GM06990 (cell line): ENCODE measurements around the gene CINP.
"Not testable (repeated sequence)": the region's sequence is repeated elsewhere in the genome, so short reads cannot be mapped to it uniquely, and the experiment has no call there.

Experiments used
- DNase-seq: peaks from one replicate; pipeline ENCODE4 v3.0.0-alpha.2; 2011; ENCODE audit not compliant: insufficient read length; ENCODE audit errors: extremely low read depth
- H3K27me3 ChIP-seq: replicated peaks from 2 replicates; pipeline ENCODE4 v1.6.0; 2011; ENCODE audit warnings: low read length; ENCODE audit not compliant: control insufficient read depth, insufficient read depth
- H3K36me3 ChIP-seq: 2 replicates; pipeline ENCODE4 v1.5.1; 2011; ENCODE audit warnings: low read length; ENCODE audit not compliant: control insufficient read depth, insufficient read depth
- H3K4me3 ChIP-seq: replicated peaks from 2 replicates; pipeline ENCODE4 v1.5.1; 2011; ENCODE audit warnings: low read depth, mild to moderate bottlenecking, control low read depth, low read length
- CTCF ChIP-seq: IDR thresholded peaks from 2 replicates; pipeline ENCODE4 v1.5.1; 2011; ENCODE audit warnings: low read length, control low read depth, mild to moderate bottlenecking, inconsistent platforms; ENCODE audit not compliant: insufficient read depth, poor library complexity, severe bottlenecking

CINP gene

DNA sequence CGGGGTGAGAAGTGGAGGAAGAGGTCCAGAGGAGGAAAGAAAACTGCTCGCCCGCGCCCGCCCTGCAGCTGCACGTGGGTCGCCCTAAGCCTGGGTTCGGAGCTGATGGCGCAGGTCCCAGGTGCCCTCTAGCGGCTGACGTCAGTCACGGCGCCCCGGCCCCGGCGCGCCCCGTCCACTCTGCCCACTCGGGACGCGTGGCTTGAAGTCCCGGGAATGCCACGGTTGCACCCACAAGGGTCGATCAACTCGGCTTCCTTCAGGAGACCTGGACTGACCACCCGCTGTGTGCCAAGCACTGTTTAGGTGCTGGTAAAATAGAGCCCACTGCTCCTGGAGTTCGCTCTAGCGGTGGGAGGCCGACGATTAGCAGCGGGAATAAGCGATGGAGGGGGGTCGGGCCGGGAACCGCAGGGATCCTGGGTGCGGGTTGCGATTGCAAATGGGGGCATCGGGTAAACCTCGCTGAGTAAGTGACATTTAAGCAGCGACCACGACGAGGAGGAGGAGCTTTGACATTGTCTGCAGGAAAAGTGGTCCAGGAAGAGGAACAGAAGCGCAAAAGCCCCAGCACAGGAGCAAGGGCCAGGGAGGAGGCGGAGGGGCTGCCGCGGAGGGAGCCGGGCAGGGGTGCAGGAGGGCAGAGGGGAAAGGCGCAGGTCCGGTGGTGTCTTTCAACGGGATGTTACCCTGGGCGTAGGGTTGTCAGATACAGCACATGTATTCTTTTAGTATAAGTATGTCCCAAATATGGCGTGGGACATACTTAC lies 48.3 kb downstream of the CINP start:
- TF ChIP-seq CTCF: peak; percentile 96
- no peaks in the 10 kb centered on the region for H3K36me3 ChIP-seq
- DNase-seq: peak; percentile 83
- no peaks in the 10 kb centered on the region for H3K27me3 ChIP-seq
- H3K4me3 ChIP-seq: peak overlapping the region; percentile 63

GRCh38 chr14:102304611-102305506 lies 57.8 kb downstream of the CINP start, which contains the start of gene MOK:
Gene MOK (minus strand): TSS chr14:102305164. CDS start chr14:102304968, 196 bp downstream.
- peak; percentile 98 for DNase-seq
- Histone ChIP-seq H3K36me3 (no peaks in the 10 kb centered on the region), H3K4me3 (peak within 1 kb of the TSS; percentile 81), H3K27me3 (no peaks in the 10 kb centered on the region)
- no peak for TF ChIP-seq CTCF

- TF ChIP-seq CTCF: no peak
- DNase-seq: no peak
- Histone ChIP-seq H3K27me3 (no peaks in the 10 kb centered on the region), H3K4me3 (no peak overlapping the region), H3K36me3 (no peaks in the 10 kb centered on the region)
Measured at GRCh38 chr14:102303664-102304063, 59.0 kb downstream of the CINP start.

DNA sequence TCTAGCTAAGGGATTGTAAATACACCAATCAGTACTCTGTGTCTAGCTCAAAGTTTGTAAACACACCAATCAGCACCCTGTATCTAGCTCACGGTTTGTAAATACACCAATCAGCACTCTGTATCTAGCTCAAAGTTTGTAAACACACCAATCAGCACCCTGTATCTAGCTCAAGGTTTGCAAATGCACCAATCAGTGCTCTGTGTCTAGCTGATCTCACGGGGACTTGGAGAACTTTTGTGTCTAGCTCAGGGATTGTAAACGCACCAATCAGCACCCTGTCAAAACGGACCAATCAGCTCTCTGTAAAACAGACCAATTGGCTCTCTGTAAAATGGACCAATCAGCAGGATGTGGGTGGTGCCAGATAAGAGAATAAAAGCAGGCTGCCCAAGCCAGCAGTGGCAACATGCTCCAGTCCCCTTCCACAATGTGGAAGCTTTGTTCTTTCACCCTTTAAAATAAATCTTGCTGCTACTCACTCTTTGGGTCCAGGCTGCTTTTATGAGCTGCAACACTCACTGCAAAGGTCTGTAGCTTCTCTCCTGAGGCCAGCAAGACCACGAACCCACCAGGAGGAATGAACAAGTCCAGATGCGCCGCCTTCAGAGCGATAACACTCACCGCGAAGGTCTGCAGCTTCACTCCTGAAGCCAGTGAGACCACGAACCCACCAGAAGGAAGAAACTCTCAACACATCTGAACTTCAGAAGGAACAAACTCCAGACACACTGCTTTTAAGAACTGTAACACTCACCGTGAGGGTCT lies 64.2 kb downstream of the CINP start:
- not testable (repeated sequence) for H3K36me3 ChIP-seq, H3K4me3 ChIP-seq, DNase-seq, H3K27me3 ChIP-seq
